Astrocyte (in vitro differentiated cells and primary cell): ENCODE data around the gene GIT2.

Experiments used
- CTCF ChIP-seq: IDR thresholded peaks from 2 replicates; pipeline ENCODE4 v1.5.1; 2011; ENCODE audit warnings: low read depth, mild to moderate bottlenecking, inconsistent platforms, low read length, moderate library complexity; ENCODE audit not compliant: insufficient read depth
- EZH2 ChIP-seq: IDR thresholded peaks from 2 replicates; pipeline ENCODE4 v1.6.1; 2012; ENCODE audit warnings: mild to moderate bottlenecking, low read length, inconsistent platforms; ENCODE audit not compliant: insufficient read depth

GRCh38 chr12:109893261-109893995 lies 102.7 kb downstream of the GIT2 start:
- no peak for TF ChIP-seq CTCF
- TF ChIP-seq EZH2, result no peak
